Liver (tissue), 9 donors: Measurements from ENCODE around the gene PROB1. TPM values are rescaled to one million over a fixed set of nuclear protein-coding genes. Genes with fewer than 3 reads are reported as not detected.

Experiments used
- DNase-seq: peaks from one replicate; pipeline ENCODE4 v3.0.0-alpha.2; 2017; ENCODE audit warnings: low spot score
- H3K27ac ChIP-seq, 2 donors: one replicate each; pipeline ENCODE4 v1.7.0; 2013; ENCODE audit warnings: inconsistent platforms in 2 of 2, low read length in 2 of 2, control low read depth in 1 of 2, low read depth in 1 of 2, mild to moderate bottlenecking in 1 of 2
- H3K27me3 ChIP-seq, 4 donors: one replicate each; pipeline versions ENCODE4 v1.6.1 to v1.7.0; 2013; ENCODE audit warnings: low read length in 3 of 4, inconsistent platforms in 1 of 4, mild to moderate bottlenecking in 1 of 4, moderate library complexity in 1 of 4; ENCODE audit not compliant: control insufficient read depth in 4 of 4, insufficient read depth in 4 of 4
- H3K36me3 ChIP-seq, 4 donors: one replicate each; pipeline versions ENCODE4 v1.6.1 to v1.7.0; 2013; ENCODE audit warnings: low read length in 3 of 4, mild to moderate bottlenecking in 3 of 4, low read depth in 1 of 4, moderate library complexity in 1 of 4; ENCODE audit not compliant: control insufficient read depth in 4 of 4, insufficient read depth in 3 of 4
- H3K4me1 ChIP-seq, 4 donors: one replicate each; pipeline versions ENCODE4 v1.6.1 to v1.7.0; 2013; ENCODE audit warnings: low read length in 3 of 4, mild to moderate bottlenecking in 3 of 4, moderate library complexity in 1 of 4; ENCODE audit not compliant: control insufficient read depth in 4 of 4, insufficient read depth in 4 of 4
- H3K4me3 ChIP-seq, 3 donors: one replicate each; pipeline versions ENCODE4 v1.6.1 to v1.7.0; 2013; ENCODE audit warnings: low read length in 3 of 3, control low read depth in 1 of 3, low read depth in 1 of 3, mild to moderate bottlenecking in 1 of 3
- H3K9ac ChIP-seq, 2 donors: one replicate each; pipeline ENCODE4 v1.7.0; 2013; ENCODE audit warnings: low read length in 2 of 2, mild to moderate bottlenecking in 2 of 2, moderate library complexity in 2 of 2, control low read depth in 1 of 2, low read depth in 1 of 2
- H3K9me3 ChIP-seq, 4 donors: one replicate each; pipeline versions ENCODE4 v1.6.1 to v1.7.0; 2013; ENCODE audit warnings: low read length in 3 of 4; ENCODE audit not compliant: control insufficient read depth in 4 of 4
- CTCF ChIP-seq: fragments of 150-350 bp; IDR thresholded peaks from 2 replicates; pipeline ENCODE4 v1.5.1; 2017; ENCODE audit warnings: improper control_type of control experiment, low read depth, low read length; ENCODE audit not compliant: missing input control
- EGR1 ChIP-seq, 2 donors: IDR thresholded peaks; 2 replicates each; pipeline ENCODE4 v1.6.1; 2016 to 2018; ENCODE audit warnings: antibody characterized with exemption in 2 of 2, low read depth in 2 of 2
- FOXA1 ChIP-seq: IDR thresholded peaks from 2 replicates; pipeline ENCODE4 v1.6.1; 2016; ENCODE audit warnings: antibody characterized with exemption
- FOXA2 ChIP-seq: IDR thresholded peaks from 2 replicates; pipeline ENCODE4 v1.6.1; 2016; ENCODE audit warnings: antibody characterized with exemption
- HNF4G ChIP-seq: IDR thresholded peaks from 2 replicates; pipeline ENCODE4 v1.6.1; 2016; ENCODE audit warnings: antibody characterized with exemption
- JUND ChIP-seq, 2 donors: IDR thresholded peaks; 2 replicates each; pipeline ENCODE4 v1.6.1; 2016; ENCODE audit warnings: antibody characterized with exemption in 2 of 2
- NR2F2 ChIP-seq: IDR thresholded peaks from 2 replicates; pipeline ENCODE4 v1.6.1; 2016; ENCODE audit warnings: antibody characterized with exemption
- RAD21 ChIP-seq, 2 donors: IDR thresholded peaks; 2 replicates each; pipeline ENCODE4 v1.6.1; 2016; ENCODE audit warnings: antibody characterized with exemption in 2 of 2, mild to moderate bottlenecking in 2 of 2
- SP1 ChIP-seq: IDR thresholded peaks from 2 replicates; pipeline ENCODE4 v1.6.1; 2018; ENCODE audit warnings: antibody characterized with exemption, mild to moderate bottlenecking
- TAF1 ChIP-seq: conservative IDR thresholded peaks from 2 replicates; pipeline ENCODE4 v1.6.1; 2016; ENCODE audit warnings: antibody characterized with exemption, mild to moderate bottlenecking
- YY1 ChIP-seq: IDR thresholded peaks from 2 replicates; pipeline ENCODE4 v1.6.1; 2016; ENCODE audit warnings: antibody characterized with exemption, mild to moderate bottlenecking
- WGBS: extraction: QIAGEN DNeasy Blood & Tissue Kit; methylation state at CpG from one replicate; pipeline ENCODE4 v1.1.7; 2013; 5-methylcytosine and 5-hydroxymethylcytosine counted together
- polyA plus RNA-seq, 2 donors: library from polyadenylated mRNA; stranded (reverse) in 1 of 2; unstranded in 1 of 2; fragments of 200-250 nt in 1 of 2; fragments of >200 nt in 1 of 2; fragmentation: Nextera tagmentation in 1 of 2; extraction: Ambion mirVana in 1 of 2; gene quantifications; one replicate each; pipeline versions ENCODE4 v1.2.1 to v1.2.3, GENCODE V29; 2013 to 2015
- total RNA-seq, 2 donors: library from RNA; depleted of rRNA; stranded (reverse); fragments of >200 nt; gene quantifications; one replicate each; pipeline ENCODE4 v1.2.3, GENCODE V29; 2014
- TF ChIP-seq, protein P1 (sequence below): IDR thresholded peaks from 2 replicates; pipeline ENCODE4 v1.6.1; 2016; ENCODE audit warnings: antibody characterized with exemption, mild to moderate bottlenecking
- TF ChIP-seq, protein P2 (sequence below): IDR thresholded peaks from 2 replicates; pipeline ENCODE4 v1.6.1; 2016; ENCODE audit warnings: antibody characterized with exemption
- TF ChIP-seq, protein P3 (sequence below): IDR thresholded peaks from 2 replicates; pipeline ENCODE4 v1.6.1; 2016; ENCODE audit warnings: antibody characterized with exemption
- donor health status: healthy.
- donor health status: healthy.
- donor health status: healthy.
- donor health status: healthy.
- donor health status: healthy.

The PROB1 gene
- total and polyA plus RNA-seq, 4 donors, result 0.04 to 0.67 (median 0.34) TPM

DNA sequence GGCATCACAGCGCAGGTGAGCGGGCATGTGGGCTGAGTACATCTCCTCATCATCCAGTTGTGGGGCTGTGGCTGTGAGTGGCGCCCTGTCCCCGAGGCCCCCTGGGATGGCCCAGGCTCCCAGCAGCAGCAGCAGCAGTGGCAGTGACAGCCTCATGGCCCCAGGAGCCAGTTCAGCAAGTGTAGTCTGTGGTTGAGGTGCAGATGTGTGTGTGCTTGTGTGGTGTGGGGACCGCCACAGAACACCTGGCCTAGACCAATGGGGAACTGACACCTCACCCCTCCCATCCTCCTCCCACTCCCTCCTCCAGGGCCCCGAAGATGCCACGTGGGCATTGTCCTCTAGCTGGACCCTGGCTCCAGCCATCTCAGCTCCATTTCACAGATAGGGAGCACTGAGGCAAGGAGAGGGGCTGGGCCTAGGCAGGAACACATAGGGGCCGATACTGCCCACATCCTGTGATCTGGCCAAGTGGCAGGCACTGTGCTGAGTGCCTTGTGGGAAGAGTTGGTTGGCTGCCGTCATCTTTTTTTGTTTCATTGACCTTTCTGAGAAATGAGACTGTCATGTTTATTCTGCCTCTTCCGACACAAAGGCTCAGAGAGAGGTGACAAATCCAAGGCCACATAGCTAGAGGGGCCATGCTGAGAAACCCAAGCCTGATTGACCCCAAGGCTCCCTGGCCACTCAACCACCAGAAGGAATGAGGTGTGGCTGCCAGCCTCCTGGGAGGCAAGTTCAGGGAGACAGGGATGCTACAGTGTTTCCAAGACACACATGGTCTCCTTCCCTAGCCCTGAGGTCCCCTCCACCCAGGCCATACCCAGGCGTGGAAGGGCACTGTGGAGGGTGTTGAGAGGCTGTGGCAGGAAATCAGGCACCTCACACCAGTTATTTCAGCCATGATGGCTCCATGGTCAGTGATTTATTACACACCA, 4.9 kb downstream of the PROB1 start, which contains the start of gene MZB1:
TSS of gene MZB1 (minus strand) at position 213 of the 938 bp plus-strand sequence. CDS start at position 156, 57 bp downstream.
- 68% methylated on average over 11 of the region's 11 CpGs for WGBS
- Histone ChIP-seq H3K36me3 (no peaks in the 10 kb centered on the region), H3K4me1 (peaks cover 16 to 30% (median 25%) of the 10 kb centered on the region in 4 donors), H3K9ac (no peak within 1 kb of the TSS), H3K4me3 (no peak within 1 kb of the TSS), H3K27ac (peak within 1 kb of the TSS in 1 of 2 donors; percentile 25), H3K27me3 (peaks cover 0 to 3% (median 0%) of the 10 kb centered on the region in 4 donors), H3K9me3 (no peaks in the 10 kb centered on the region)
- no peak for DNase-seq
- TF ChIP-seq, protein P1, sequence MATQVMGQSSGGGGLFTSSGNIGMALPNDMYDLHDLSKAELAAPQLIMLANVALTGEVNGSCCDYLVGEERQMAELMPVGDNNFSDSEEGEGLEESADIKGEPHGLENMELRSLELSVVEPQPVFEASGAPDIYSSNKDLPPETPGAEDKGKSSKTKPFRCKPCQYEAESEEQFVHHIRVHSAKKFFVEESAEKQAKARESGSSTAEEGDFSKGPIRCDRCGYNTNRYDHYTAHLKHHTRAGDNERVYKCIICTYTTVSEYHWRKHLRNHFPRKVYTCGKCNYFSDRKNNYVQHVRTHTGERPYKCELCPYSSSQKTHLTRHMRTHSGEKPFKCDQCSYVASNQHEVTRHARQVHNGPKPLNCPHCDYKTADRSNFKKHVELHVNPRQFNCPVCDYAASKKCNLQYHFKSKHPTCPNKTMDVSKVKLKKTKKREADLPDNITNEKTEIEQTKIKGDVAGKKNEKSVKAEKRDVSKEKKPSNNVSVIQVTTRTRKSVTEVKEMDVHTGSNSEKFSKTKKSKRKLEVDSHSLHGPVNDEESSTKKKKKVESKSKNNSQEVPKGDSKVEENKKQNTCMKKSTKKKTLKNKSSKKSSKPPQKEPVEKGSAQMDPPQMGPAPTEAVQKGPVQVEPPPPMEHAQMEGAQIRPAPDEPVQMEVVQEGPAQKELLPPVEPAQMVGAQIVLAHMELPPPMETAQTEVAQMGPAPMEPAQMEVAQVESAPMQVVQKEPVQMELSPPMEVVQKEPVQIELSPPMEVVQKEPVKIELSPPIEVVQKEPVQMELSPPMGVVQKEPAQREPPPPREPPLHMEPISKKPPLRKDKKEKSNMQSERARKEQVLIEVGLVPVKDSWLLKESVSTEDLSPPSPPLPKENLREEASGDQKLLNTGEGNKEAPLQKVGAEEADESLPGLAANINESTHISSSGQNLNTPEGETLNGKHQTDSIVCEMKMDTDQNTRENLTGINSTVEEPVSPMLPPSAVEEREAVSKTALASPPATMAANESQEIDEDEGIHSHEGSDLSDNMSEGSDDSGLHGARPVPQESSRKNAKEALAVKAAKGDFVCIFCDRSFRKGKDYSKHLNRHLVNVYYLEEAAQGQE, result no peak
- TF ChIP-seq RAD21 (IDR thresholded peaks at IDR 0.05), result no peak
- no peak for TF ChIP-seq FOXA2
- TF ChIP-seq FOXA1, result no peak
- no peak for TF ChIP-seq HNF4G
- no peak for TF ChIP-seq NR2F2
- TF ChIP-seq EGR1 (IDR thresholded peaks at IDR 0.05; ENCODE audit: low read depth in 2 of 2), result no peak
- no peak for TF ChIP-seq CTCF
- no peak for TF ChIP-seq TAF1
- TF ChIP-seq YY1, result no peak
- TF ChIP-seq, protein P2, sequence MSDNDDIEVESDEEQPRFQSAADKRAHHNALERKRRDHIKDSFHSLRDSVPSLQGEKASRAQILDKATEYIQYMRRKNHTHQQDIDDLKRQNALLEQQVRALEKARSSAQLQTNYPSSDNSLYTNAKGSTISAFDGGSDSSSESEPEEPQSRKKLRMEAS, result no peak
- TF ChIP-seq, protein P3, sequence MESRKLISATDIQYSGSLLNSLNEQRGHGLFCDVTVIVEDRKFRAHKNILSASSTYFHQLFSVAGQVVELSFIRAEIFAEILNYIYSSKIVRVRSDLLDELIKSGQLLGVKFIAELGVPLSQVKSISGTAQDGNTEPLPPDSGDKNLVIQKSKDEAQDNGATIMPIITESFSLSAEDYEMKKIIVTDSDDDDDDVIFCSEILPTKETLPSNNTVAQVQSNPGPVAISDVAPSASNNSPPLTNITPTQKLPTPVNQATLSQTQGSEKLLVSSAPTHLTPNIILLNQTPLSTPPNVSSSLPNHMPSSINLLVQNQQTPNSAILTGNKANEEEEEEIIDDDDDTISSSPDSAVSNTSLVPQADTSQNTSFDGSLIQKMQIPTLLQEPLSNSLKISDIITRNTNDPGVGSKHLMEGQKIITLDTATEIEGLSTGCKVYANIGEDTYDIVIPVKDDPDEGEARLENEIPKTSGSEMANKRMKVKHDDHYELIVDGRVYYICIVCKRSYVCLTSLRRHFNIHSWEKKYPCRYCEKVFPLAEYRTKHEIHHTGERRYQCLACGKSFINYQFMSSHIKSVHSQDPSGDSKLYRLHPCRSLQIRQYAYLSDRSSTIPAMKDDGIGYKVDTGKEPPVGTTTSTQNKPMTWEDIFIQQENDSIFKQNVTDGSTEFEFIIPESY, result no peak
- no peak for TF ChIP-seq SP1
- TF ChIP-seq JUND (IDR thresholded peaks at IDR 0.05), result no peak
